Measurements from ENCODE around the gene CAMTA1. TPM values are rescaled to one million over a fixed set of nuclear protein-coding genes. Genes with fewer than 3 reads are reported as not detected.
"Not testable (repeated sequence)": the region's sequence is repeated elsewhere in the genome, so short reads cannot be mapped to it uniquely, and the experiment has no call there.

CAMTA1 gene
- polyA plus RNA-seq, 1 donor from 2014 or later = 79.0 TPM

DNA sequence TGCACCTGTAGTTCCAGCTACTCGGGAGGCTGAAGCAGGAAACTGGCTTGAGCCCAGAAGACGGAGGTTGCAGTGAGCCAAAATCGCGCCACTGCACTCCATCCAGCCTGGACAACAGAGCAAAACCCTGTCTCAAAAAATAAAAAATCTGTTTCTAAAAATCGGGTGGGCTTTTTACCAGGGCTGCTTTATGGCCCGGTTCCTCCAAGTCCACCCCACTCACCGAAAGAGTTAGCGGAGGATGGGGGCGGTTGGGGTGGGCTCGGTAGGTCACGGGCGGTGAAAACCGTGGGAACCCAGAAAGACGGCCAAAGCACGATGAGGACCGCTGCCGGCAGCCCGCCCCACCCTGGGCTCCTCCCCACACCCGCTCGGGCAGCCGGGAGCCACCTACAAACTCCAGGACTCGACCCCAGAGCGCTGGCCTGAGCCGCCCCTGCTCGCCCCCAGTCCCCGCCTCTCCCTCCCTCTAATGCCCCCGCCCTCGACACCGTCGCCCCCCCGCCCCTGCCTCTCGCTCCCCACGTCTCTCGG lies 998.0 kb downstream of the CAMTA1 start:
- peaks cover 3% of the 10 kb centered on the region for H3K27me3 Mint-ChIP-seq
- peak overlapping the region; percentile 79 to 91 (median 80) for H3K4me3 Mint-ChIP-seq
- H3K4me1 Mint-ChIP-seq = peaks cover 12 to 23% (median 16%) of the 10 kb centered on the region in 3 donors
- H3K9me3 Mint-ChIP-seq = no peaks in the 10 kb centered on the region
- peaks cover 2% of the 10 kb centered on the region for H3K36me3 Mint-ChIP-seq
- peak overlapping the region in 1 of 3 donors; percentile 71 for H3K27ac Mint-ChIP-seq

GRCh38 chr1:7783826-7784491 lies 998.7 kb downstream of the CAMTA1 start, which contains the start of gene PER3:
Gene PER3 (plus strand): TSS chr1:7784291. CDS start chr1:7784878, 587 bp downstream.
- Mint-ChIP-seq H3K4me3 (peak within 1 kb of the TSS; percentile 79 to 91 (median 82)), H3K27ac (peak within 1 kb of the TSS; percentile 84 to 88 (median 85)), H3K4me1 (peaks cover 12 to 23% (median 16%) of the 10 kb centered on the region in 3 donors), H3K9me3 (no peaks in the 10 kb centered on the region), H3K27me3 (peaks cover 3% of the 10 kb centered on the region), H3K36me3 (peaks cover 3% of the 10 kb centered on the region)

DNA sequence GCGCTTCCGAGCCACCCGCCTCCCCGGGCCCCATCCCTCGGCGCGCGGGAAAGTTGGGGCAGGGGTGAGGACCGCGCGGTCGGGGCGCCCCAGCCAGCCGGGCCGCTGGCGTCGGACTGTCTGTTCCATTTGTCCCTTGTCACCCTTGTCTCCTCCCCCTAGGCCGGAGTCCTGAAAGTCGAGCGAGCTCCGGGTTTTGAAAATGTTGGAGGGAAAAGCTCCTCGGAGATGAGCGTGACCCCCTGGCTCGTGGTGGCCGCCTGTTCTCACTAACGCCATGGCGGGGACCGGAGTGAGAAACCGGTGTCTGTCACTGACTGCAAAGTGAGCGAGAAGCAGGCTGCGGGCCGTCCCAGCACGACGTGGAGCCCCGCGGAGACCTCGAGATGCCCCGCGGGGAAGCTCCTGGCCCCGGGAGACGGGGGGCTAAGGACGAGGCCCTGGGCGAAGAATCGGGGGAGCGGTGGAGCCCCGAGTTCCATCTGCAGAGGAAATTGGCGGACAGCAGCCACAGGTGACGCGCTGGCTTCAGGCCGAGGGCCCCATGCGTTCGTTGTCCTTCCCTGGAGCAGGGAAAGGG lies 999.3 kb downstream of the CAMTA1 start:
- Mint-ChIP-seq H3K4me3 (peak overlapping the region in 3 of 4 donors; percentile 15 to 75 (median 63)), H3K27me3 (peaks cover 3% of the 10 kb centered on the region), H3K27ac (peak overlapping the region; percentile 84 to 88 (median 85)), H3K36me3 (peaks cover 9% of the 10 kb centered on the region), H3K4me1 (peaks cover 12 to 23% (median 16%) of the 10 kb centered on the region in 3 donors), H3K9me3 (peaks cover 0 to 5% (median 0%) of the 10 kb centered on the region in 3 donors)

DNA sequence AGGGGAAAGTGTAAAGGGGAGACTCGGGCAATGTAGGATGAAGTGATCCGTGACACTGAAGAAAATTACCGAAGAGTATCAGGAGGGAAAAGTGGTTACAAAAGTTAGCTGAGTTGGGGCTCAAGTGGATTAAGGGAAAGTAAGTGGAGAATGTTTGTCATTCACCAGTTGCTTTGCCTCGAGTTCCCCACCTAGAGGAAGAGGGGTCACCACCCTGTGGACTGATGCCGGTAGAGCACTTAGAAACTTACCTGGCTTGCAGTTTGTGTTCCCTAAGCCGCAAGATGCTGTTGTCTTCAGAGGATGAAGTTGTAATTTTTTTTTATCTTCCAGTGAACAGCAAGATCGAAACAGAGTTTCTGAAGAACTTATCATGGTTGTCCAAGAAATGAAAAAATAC lies 999.9 kb downstream of the CAMTA1 start:
- H3K36me3 Mint-ChIP-seq = peaks cover 9% of the 10 kb centered on the region
- H3K27ac Mint-ChIP-seq = peak overlapping the region; percentile 84 to 88 (median 85)
- H3K27me3 Mint-ChIP-seq = peaks cover 3% of the 10 kb centered on the region
- peaks cover 12 to 23% (median 16%) of the 10 kb centered on the region in 3 donors for H3K4me1 Mint-ChIP-seq
- peaks cover 0 to 10% (median 4%) of the 10 kb centered on the region in 3 donors for H3K9me3 Mint-ChIP-seq
- peak overlapping the region; percentile 13 to 84 (median 39) for H3K4me3 Mint-ChIP-seq

DNA sequence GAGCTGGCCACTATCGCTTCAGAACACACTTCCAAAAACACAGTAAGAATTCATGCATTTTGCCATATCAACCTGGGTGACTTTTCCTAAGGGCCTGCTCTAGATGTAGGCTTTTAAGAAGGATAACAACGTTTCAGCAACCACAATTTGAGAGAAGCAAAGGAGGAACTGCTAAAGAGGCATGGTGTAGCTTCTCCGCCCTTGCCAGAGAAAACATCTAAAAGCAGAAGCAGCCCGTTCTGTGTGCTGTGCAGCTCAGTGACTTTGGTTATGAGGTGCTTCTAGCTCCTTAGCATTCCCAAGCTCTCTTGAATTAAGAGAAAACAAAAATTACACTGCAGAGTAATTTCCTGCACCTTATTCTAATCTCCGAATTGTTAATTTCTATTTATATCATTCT lies 1001.5 kb downstream of the CAMTA1 start:
- Mint-ChIP-seq H3K4me3 (peak overlapping the region in 1 of 4 donors; percentile 84), H3K9me3 (peaks cover 2 to 23% (median 7%) of the 10 kb centered on the region in 3 donors), H3K27ac (peak overlapping the region in 2 of 3 donors; percentile 59 to 88), H3K4me1 (peaks cover 12 to 19% (median 16%) of the 10 kb centered on the region in 3 donors), H3K36me3 (peaks cover 10% of the 10 kb centered on the region), H3K27me3 (peaks cover 3% of the 10 kb centered on the region)

DNA sequence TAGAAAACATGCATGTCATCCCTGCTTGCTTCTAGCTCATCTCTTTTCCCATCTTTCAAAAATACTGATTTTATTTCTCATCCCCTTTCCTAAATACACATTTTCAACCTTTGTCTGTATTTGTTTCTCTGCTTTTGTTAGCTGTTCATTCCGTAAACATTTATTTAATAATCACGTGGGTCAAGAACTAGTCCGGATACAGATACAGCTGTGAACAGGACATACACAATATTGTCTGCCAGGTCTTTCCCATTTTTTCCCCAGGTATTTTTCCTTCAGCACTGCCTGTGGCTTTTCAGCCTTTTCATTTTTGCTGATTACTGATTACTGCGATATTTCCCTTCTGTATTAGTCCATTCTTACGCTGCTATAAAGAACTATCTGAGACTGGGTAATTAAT lies 1004.6 kb downstream of the CAMTA1 start:
- Mint-ChIP-seq H3K4me3 (no peak overlapping the region), H3K36me3 (peaks cover 11% of the 10 kb centered on the region), H3K4me1 (peaks cover 2 to 10% (median 6%) of the 10 kb centered on the region in 3 donors), H3K27ac (peak overlapping the region in 1 of 3 donors; percentile 51), H3K27me3 (peaks cover 3% of the 10 kb centered on the region), H3K9me3 (peaks cover 2 to 26% (median 8%) of the 10 kb centered on the region in 3 donors)

DNA sequence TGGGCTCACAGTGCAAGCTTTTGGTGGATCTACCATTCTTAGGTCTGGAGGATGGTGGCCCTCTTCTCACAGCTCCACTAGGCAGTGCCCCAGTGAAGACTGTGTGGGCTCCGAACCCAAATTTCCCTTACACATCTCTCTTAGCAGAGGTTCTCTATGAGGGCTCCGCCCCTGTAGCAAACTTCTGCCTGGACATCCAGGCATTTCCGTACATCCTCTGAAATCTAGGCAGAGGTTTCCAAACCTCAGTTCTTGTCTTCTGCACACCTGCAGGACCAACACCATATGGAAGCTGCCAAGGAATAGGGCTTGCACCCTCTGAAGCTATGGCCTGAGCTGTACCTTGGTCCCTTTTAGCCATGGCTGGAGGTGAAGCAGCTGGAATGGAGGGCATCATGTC lies 1005.8 kb downstream of the CAMTA1 start:
- H3K27me3 Mint-ChIP-seq, H3K27ac Mint-ChIP-seq: not testable (repeated sequence)

GRCh38 chr1:7795406-7795805 lies 1010.2 kb downstream of the CAMTA1 start:
- H3K27ac Mint-ChIP-seq = no peak overlapping the region
- H3K4me3 Mint-ChIP-seq = no peak overlapping the region
- peaks cover 13% of the 10 kb centered on the region for H3K36me3 Mint-ChIP-seq
- no peaks in the 10 kb centered on the region for H3K27me3 Mint-ChIP-seq
- no peaks in the 10 kb centered on the region for H3K4me1 Mint-ChIP-seq
- peaks cover 1 to 13% (median 4%) of the 10 kb centered on the region in 3 donors for H3K9me3 Mint-ChIP-seq

More for the DNA sequence above, 1005.8 kb downstream of the CAMTA1 start:
- H3K4me3 Mint-ChIP-seq, H3K4me1 Mint-ChIP-seq: not testable (repeated sequence)
- peaks cover 2 to 26% (median 8%) of the 10 kb centered on the region in 3 donors for H3K9me3 Mint-ChIP-seq
- peaks cover 14% of the 10 kb centered on the region for H3K36me3 Mint-ChIP-seq

GRCh38 chr1:7805460-7805859 lies 1020.2 kb downstream of the CAMTA1 start:
- H3K4me3 Mint-ChIP-seq = no peak overlapping the region
- H3K36me3 Mint-ChIP-seq = peaks cover 2% of the 10 kb centered on the region
- H3K4me1 Mint-ChIP-seq = no peaks in the 10 kb centered on the region
- no peak overlapping the region for H3K27ac Mint-ChIP-seq
- no peaks in the 10 kb centered on the region for H3K9me3 Mint-ChIP-seq
- H3K27me3 Mint-ChIP-seq = no peaks in the 10 kb centered on the region

DNA sequence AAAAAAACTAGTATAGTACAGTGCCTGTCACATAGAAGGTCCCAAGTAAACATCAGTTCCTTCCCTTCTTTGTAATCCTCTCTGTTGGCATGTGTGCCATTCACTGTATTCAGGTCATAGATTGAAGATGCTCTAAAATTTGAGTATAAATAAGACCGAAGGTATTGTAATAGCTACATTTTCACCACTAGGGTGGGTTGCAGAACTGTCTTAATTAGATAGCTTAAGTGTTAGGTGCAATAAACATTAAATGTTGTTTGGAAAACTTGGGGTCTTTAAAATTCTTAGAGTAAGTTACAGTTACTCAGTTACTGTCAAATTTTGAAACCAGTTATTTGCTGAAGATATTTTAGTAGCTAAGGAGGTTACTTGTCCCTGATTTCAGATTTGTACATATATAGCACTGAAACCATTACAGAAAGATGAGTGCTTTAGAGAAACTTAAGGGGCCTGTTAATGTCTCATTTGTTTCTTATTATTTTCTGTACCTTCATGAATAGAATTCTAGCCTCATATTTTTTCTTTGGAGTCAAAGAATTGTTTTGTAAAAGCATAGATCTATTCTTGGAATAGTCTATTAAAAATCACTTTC lies 1023.1 kb downstream of the CAMTA1 start:
- H3K27me3 Mint-ChIP-seq = no peaks in the 10 kb centered on the region
- H3K9me3 Mint-ChIP-seq = peaks cover 2 to 6% (median 5%) of the 10 kb centered on the region in 3 donors
- H3K4me3 Mint-ChIP-seq = no peak overlapping the region
- H3K27ac Mint-ChIP-seq = no peak overlapping the region
- no peaks in the 10 kb centered on the region for H3K4me1 Mint-ChIP-seq
- peaks cover 3% of the 10 kb centered on the region for H3K36me3 Mint-ChIP-seq

DNA sequence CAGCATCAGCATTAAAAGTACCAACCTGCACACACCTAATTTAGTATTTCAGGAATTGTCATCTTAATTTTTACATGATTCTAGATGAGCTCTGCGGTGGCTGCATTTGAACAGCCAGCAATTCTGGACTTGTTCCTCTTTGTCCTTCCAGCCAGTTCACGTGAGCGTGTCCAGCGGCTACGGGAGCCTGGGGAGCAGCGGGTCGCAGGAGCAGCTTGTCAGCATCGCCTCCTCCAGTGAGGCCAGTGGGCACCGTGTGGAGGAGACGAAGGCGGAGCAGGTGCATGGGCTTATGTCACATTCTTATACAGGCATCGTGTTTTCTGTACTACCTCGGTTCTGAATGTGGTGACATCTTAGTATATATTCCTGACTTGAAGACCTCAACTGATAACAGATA lies 1024.5 kb downstream of the CAMTA1 start:
- H3K27ac Mint-ChIP-seq = no peak overlapping the region
- H3K9me3 Mint-ChIP-seq = peaks cover 4 to 16% (median 15%) of the 10 kb centered on the region in 3 donors
- H3K36me3 Mint-ChIP-seq = peaks cover 6% of the 10 kb centered on the region
- H3K27me3 Mint-ChIP-seq = no peaks in the 10 kb centered on the region
- no peaks in the 10 kb centered on the region for H3K4me1 Mint-ChIP-seq
- H3K4me3 Mint-ChIP-seq = no peak overlapping the region

- H3K4me1 Mint-ChIP-seq = no peaks in the 10 kb centered on the region
- no peak overlapping the region for H3K27ac Mint-ChIP-seq
- peaks cover 6% of the 10 kb centered on the region for H3K36me3 Mint-ChIP-seq
- H3K27me3 Mint-ChIP-seq = no peaks in the 10 kb centered on the region
- no peak overlapping the region for H3K4me3 Mint-ChIP-seq
- peaks cover 4 to 16% (median 15%) of the 10 kb centered on the region in 3 donors for H3K9me3 Mint-ChIP-seq
Observed at GRCh38 chr1:7810395-7810794, 1025.1 kb downstream of the CAMTA1 start.

- no peaks in the 10 kb centered on the region for H3K27me3 Mint-ChIP-seq
- peaks cover 6% of the 10 kb centered on the region for H3K36me3 Mint-ChIP-seq
- no peak overlapping the region for H3K4me3 Mint-ChIP-seq
- no peak overlapping the region for H3K27ac Mint-ChIP-seq
- no peaks in the 10 kb centered on the region for H3K4me1 Mint-ChIP-seq
- peaks cover 4 to 16% (median 15%) of the 10 kb centered on the region in 3 donors for H3K9me3 Mint-ChIP-seq
Observed at GRCh38 chr1:7811476-7811875, 1026.2 kb downstream of the CAMTA1 start.

DNA sequence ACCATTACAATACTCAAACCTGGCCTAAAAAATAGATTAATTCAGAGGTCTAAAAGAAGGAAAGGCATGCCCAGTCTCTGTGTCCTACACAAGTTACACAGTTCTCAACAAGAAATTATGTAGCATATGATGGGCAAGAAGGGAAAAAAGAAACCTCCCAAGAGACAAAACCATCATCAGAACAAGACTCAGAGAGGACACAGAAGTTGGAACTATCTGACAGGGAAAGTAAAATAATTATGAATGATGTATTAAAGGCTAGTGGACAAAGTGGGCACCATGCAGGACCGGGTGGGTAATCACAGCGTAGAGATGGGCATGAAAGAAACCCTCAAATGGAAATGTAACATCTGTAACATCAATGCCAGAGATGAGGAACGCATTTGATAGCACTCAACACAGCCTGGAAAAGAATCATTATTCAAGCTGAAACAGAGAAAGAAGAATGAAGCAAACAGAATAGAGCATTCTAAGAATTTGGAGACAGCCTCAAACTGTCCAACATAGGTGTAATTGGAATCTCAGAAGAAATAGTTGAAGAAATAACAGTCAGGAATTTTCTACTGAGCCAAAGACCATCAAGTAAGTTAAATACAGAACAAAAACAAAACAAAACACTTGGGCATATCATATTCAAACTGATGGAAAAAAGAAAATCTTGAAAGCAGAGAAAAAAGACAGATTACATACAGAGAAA lies 1028.6 kb downstream of the CAMTA1 start:
- H3K9me3 Mint-ChIP-seq = peaks cover 4 to 16% (median 15%) of the 10 kb centered on the region in 3 donors
- peaks cover 10% of the 10 kb centered on the region for H3K36me3 Mint-ChIP-seq
- H3K27ac Mint-ChIP-seq = no peak overlapping the region
- H3K27me3 Mint-ChIP-seq = no peaks in the 10 kb centered on the region
- H3K4me1 Mint-ChIP-seq = no peaks in the 10 kb centered on the region
- peak overlapping the region in 1 of 4 donors; percentile 41 for H3K4me3 Mint-ChIP-seq
